Smooth muscle cell of bladder (primary cell): ENCODE measurements around the gene RPS28. TPM values are rescaled to one million over a fixed set of nuclear protein-coding genes. Genes with fewer than 3 reads are reported as not detected.

Experiments used
- total RNA-seq: library from RNA; depleted of rRNA; stranded (reverse); fragments of >200 nt; gene quantifications from 2 replicates; pipeline ENCODE4 v1.2.3, GENCODE V29; 2014

Gene RPS28
- 646 and 817 TPM in 2 replicates for total RNA-seq

DNA sequence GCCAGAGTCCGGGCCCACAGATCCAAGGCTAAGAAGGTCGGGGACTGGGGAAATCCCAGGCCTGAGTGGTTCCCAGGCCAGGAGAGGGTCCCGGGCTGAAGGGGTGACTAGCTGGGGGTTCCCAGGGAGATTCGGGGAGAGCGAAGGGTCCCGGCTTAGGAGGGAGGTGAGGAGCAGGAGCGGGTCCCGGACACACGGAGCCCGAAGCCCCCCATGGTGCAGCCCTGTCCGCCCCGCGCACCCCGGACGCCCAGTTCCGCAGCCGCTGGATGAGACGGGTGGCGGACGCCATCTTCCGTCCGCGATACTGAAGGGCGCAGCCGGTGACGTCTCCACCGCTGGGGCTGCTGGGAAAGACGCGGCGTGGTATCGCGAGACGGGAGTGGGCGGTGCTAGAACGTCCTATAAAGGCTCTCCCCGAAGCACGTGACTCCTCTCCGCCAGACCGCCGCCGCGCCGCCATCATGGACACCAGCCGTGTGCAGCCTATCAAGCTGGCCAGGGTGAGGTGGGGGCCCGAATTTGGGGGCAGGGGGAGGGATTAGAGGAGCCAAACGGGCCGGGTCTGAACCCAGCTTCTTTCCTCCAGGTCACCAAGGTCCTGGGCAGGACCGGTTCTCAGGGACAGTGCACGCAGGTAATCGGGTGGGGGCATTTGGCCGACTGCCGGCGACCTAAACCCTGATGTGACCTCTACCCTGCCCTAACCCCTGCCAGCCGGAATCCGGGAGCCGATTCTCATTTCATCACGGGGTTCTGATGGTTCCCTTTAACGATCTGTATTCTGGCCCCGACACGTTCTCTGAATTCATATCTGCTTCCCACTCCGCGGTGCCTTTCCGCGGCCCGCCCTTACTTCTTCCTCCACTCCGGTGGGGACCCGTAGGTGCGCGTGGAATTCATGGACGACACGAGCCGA, at the start of gene RPS28, which contains the start of gene NDUFA7:
RPS28 (plus strand) TSS at position 430 of the 919 bp plus-strand sequence; CDS start at position 465, 35 bp downstream.
NDUFA7 (minus strand) TSS at position 309 of the 919 bp plus-strand sequence; CDS start at position 292, 17 bp downstream.

DNA sequence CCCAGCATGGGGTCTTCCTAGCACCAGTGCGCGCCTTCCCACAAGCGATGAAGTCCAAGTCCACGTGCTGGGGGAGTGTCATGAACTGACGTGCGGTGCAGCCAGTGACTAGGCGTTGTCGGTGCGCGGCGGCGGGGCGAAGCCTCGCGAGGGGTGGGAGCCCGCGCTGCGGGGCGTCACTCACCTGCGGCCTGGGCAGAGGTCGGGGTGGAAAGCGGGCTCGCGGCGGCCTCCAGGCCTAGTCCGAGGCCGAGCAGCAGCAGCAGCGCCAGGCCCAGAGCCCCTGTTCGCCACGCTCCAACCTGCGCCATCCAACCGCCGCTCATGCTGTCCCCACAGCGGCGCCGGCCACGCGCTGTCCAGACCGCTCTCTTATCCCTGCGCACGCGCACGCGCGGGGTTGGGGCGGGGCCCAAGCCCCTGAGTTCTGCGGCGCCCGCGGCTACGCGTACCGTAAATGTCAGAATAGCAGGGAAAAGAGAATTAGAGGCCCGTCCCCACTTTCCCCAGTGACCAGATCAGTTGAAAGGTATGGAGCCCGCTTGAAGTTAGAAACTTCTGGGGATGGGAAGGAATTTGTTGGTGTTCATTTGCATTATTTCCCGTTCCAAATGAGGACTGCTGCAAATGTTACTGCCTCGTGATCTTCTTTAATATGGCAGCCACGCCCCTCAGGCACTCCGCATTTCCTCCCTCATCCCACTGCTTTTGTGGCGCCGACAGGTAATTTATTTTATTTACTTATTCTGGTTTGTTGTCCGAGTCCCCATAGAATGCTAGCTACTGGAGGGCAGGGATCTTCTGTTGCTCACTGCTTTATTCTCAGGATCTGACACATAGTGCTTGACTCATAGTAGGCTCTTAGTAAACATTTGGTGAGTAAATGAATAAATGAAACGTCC, 13.1 kb upstream of the RPS28 start, which contains the start of gene CD320:
CD320 (minus strand) TSS at position 394 of the 902 bp plus-strand sequence; CDS start at position 326, 68 bp downstream.

DNA sequence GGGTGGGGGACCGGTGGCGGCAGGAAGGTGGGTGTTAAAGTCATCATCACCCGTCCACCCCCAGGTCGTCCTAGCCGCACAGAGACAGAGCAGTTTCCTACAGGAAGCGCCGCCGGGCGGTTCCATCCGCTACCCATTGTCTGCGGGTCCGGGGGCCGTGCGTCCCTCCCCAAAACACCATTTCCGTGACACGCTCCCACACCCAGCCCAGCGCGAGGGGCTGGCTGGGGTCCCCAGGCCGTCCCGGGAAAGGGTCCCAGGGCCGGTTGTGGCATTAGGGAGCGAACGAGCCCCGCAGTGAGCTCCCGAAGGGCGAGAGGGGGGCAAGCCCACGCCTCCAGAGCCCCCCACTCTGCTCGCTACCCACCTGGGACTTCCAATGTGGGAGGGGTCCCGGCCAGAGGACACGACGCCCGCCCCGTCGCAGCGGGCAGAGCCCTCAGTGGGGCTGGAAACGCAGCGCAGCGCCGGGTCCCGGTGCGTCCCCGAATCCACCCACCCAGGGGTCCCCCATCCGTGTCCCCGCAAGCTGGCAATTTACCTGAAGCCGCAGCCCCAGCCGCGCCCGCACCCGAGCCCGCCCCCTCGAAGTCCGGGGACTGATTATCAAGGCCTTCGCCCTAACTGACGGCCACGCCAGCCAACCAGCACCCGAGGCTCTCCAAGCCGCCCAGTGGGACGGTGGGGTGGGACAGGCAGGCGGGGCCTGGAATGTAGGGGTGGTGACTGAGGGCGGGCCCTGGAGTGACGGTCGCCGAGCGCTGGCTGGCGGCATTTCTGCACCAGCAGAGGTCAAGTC, 21.6 kb downstream of the RPS28 start, which contains the start of gene KANK3:
KANK3 (minus strand) TSS at position 579 of the 799 bp plus-strand sequence. CDS start 5,434 bp downstream, outside the sequence.

DNA sequence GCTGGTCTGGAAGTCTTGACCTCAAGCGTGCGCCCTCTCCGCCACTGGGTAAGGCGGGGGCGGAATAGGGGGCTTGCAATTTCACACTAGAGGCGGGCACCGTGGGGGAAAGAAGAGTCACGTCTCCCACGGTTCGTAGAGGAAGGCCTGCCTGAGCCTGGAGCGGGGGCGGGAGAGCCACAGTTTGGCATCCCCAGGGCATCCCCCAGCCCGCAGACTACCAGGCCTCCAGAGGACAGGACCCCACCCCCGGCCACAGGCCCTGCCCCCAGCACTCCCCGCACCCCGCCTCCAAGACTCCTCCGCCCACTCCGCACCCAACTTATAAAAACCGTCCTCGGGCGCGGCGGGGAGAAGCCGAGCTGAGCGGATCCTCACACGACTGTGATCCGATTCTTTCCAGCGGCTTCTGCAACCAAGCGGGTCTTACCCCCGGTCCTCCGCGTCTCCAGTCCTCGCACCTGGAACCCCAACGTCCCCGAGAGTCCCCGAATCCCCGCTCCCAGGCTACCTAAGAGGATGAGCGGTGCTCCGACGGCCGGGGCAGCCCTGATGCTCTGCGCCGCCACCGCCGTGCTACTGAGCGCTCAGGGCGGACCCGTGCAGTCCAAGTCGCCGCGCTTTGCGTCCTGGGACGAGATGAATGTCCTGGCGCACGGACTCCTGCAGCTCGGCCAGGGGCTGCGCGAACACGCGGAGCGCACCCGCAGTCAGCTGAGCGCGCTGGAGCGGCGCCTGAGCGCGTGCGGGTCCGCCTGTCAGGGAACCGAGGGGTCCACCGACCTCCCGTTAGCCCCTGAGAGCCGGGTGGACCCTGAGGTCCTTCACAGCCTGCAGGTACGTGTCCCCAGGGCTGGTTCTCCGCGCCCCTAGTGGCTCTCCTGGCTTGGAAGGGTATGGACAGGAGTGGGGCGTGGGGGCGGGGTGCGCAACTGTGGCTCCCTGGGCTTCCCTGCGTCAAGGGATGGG, 42.8 kb downstream of the RPS28 start, which contains the start of gene ANGPTL4:
ANGPTL4 (plus strand) TSS at position 353 of the 969 bp plus-strand sequence; CDS start at position 520, 167 bp downstream.

Other genes with a start within 250 kb of the RPS28 start
- gene FBN3, start 171.9 kb upstream of the RPS28 start, total RNA-seq = not detected in 2 replicates
- 9.4 and 14.5 TPM in 2 replicates for gene CERS4, start 112.1 kb upstream of the RPS28 start, total RNA-seq
- 20.5 and 23.2 TPM in 2 replicates for gene CD320, start 13.1 kb upstream of the RPS28 start, total RNA-seq
- gene NDUFA7, start 121 bp upstream of the RPS28 start, total RNA-seq = 31.0 and 40.4 TPM in 2 replicates
- gene KANK3, start 21.8 kb downstream of the RPS28 start, total RNA-seq = 0.18 and 0.43 TPM in 2 replicates
- 1.1 and 7.9 TPM in 2 replicates for gene ANGPTL4, start 42.7 kb downstream of the RPS28 start, total RNA-seq
- 43.0 and 47.0 TPM in 2 replicates for gene RAB11B, start 68.9 kb downstream of the RPS28 start, total RNA-seq
- 51.6 and 79.5 TPM in 2 replicates for gene MARCHF2, start 91.8 kb downstream of the RPS28 start, total RNA-seq
- 35.3 and 39.4 TPM in 2 replicates for gene HNRNPM, start 123.5 kb downstream of the RPS28 start, total RNA-seq
- not detected in 2 replicates for gene PRAM1, start 181.1 kb downstream of the RPS28 start, total RNA-seq
- 2.8 and 4.4 TPM in 2 replicates for gene ZNF414, start 192.7 kb downstream of the RPS28 start, total RNA-seq